Neural cell (in vitro differentiated cells): ENCODE data around the gene SPTBN2. TPM values are rescaled to one million over a fixed set of nuclear protein-coding genes. Genes with fewer than 3 reads are reported as not detected.

Source experiments
- H2AFZ ChIP-seq: fragments of 200-600, 300-800 bp; sonication (generic), shearing (Covaris generic); 2 replicates; pipeline ENCODE4 v1.6.0; 2014; ENCODE audit warnings: low read depth, mild to moderate bottlenecking, antibody characterized with exemption, low read length, moderate library complexity
- H3F3A ChIP-seq: fragments of 200-600 bp; shearing (Covaris generic); 2 replicates; pipeline ENCODE4 v1.6.1; 2016; ENCODE audit warnings: mild to moderate bottlenecking, moderate library complexity, mixed read lengths, antibody characterized with exemption, low read length; ENCODE audit not compliant: insufficient read depth, poor library complexity, severe bottlenecking
- H3K27ac ChIP-seq: fragments of 200-600, 300-800 bp; sonication (generic), shearing (Covaris generic); 2 replicates; pipeline ENCODE4 v1.5.1; 2014; ENCODE audit warnings: mild to moderate bottlenecking, low read length, moderate library complexity
- H3K27me3 ChIP-seq: fragments of 300-800, 200-600 bp; sonication (generic), shearing (Covaris generic); 2 replicates; pipeline ENCODE4 v1.6.0; 2014; ENCODE audit warnings: mild to moderate bottlenecking, low read depth, low read length, moderate library complexity; ENCODE audit not compliant: insufficient read depth
- H3K36me3 ChIP-seq: fragments of 300-800, 200-600 bp; sonication (generic), shearing (Covaris generic); 2 replicates; pipeline ENCODE4 v1.5.1; 2014; ENCODE audit warnings: mild to moderate bottlenecking, antibody characterized with exemption, low read length, moderate library complexity; ENCODE audit not compliant: insufficient read depth
- H3K4me2 ChIP-seq: fragments of 300-800, 200-600 bp; sonication (generic), shearing (Covaris generic); 2 replicates; pipeline ENCODE4 v1.6.0; 2014; ENCODE audit warnings: mild to moderate bottlenecking, low read length
- H3K4me3 ChIP-seq: fragments of 300-800, 200-600 bp; sonication (generic), shearing (Covaris generic); 2 replicates; pipeline ENCODE4 v1.5.1; 2014; ENCODE audit warnings: mild to moderate bottlenecking, low read length, moderate library complexity
- H3K79me2 ChIP-seq: fragments of 200-600 bp; shearing (Covaris generic); replicated peaks from 2 replicates; pipeline ENCODE4 v1.6.0; 2014; ENCODE audit warnings: mild to moderate bottlenecking, low read length, moderate library complexity; ENCODE audit not compliant: insufficient read depth
- H3K9ac ChIP-seq: fragments of 300-800, 200-600 bp; sonication (generic), shearing (Covaris generic); 2 replicates; pipeline ENCODE4 v1.6.1; 2016; ENCODE audit warnings: mild to moderate bottlenecking, low read length, mixed read lengths
- H3K9me2 ChIP-seq: fragments of 200-600 bp; shearing (Covaris generic); 2 replicates; pipeline ENCODE4 v1.6.1; 2016; ENCODE audit warnings: mild to moderate bottlenecking, low read length, mixed read lengths; ENCODE audit not compliant: insufficient read depth
- H3K9me3 ChIP-seq: fragments of 200-600, 300-800 bp; sonication (generic), shearing (Covaris generic); 2 replicates; pipeline ENCODE4 v1.6.1; 2016; ENCODE audit warnings: mild to moderate bottlenecking, mixed run types, low read length, moderate library complexity, mixed read lengths
- H4K20me1 ChIP-seq: fragments of 200-600 bp; shearing (Covaris generic); 2 replicates; pipeline ENCODE4 v1.6.1; 2016; ENCODE audit warnings: mild to moderate bottlenecking, mixed run types; ENCODE audit not compliant: insufficient read depth
- CTCF ChIP-seq: fragments of 450-650 bp; IDR thresholded peaks from 2 replicates; pipeline ENCODE4 v1.5.1; 2014; ENCODE audit warnings: antibody characterized with exemption, mild to moderate bottlenecking, moderate library complexity; ENCODE audit not compliant: poor library complexity, severe bottlenecking
- EP300 ChIP-seq: fragments of 450-650 bp; conservative IDR thresholded peaks from 2 replicates; pipeline ENCODE4 v1.6.1; 2014; ENCODE audit warnings: antibody characterized with exemption, mild to moderate bottlenecking, moderate library complexity; ENCODE audit not compliant: poor library complexity, severe bottlenecking
- EZH2 ChIP-seq: fragments of 200-600, 300-800 bp; shearing (Covaris generic), sonication (generic); IDR thresholded peaks from 2 replicates; pipeline ENCODE4 v1.6.1; 2014; ENCODE audit warnings: antibody characterized with exemption, low read length, borderline replicate concordance, mild to moderate bottlenecking; ENCODE audit not compliant: insufficient read depth, poor library complexity, severe bottlenecking
- MXI1 ChIP-seq: fragments of 450-650 bp; conservative IDR thresholded peaks from 2 replicates; pipeline ENCODE4 v1.6.1; 2014; ENCODE audit warnings: antibody characterized with exemption, mild to moderate bottlenecking; ENCODE audit not compliant: poor library complexity, severe bottlenecking
- POLR2AphosphoS5 ChIP-seq: IDR thresholded peaks from 2 replicates; pipeline ENCODE4 v1.6.1; 2012
- RAD21 ChIP-seq: fragments of 450-650 bp; conservative IDR thresholded peaks from 2 replicates; pipeline ENCODE4 v1.6.1; 2014; ENCODE audit warnings: antibody characterized with exemption, mild to moderate bottlenecking, moderate library complexity
- REST ChIP-seq: IDR thresholded peaks from 2 replicates; pipeline ENCODE4 v1.6.1; 2012; ENCODE audit warnings: borderline replicate concordance
- SMC3 ChIP-seq: fragments of 450-650 bp; conservative IDR thresholded peaks from 2 replicates; pipeline ENCODE4 v1.6.1; 2014; ENCODE audit warnings: antibody characterized with exemption, mild to moderate bottlenecking, moderate library complexity; ENCODE audit not compliant: poor library complexity
- TAF1 ChIP-seq: IDR thresholded peaks from 2 replicates; pipeline ENCODE4 v1.6.1; 2012; ENCODE audit warnings: low read depth
- polyA plus RNA-seq: library from polyadenylated mRNA; depleted of rRNA; stranded (reverse); fragments of >200 nt; gene quantifications from 2 replicates; pipeline ENCODE4 v1.2.3, GENCODE V29; 2014

Gene SPTBN2
- polyA plus RNA-seq, 1 donor from 2014 or later: 159 TPM

- Histone ChIP-seq H3K9me2 (no peaks in the 10 kb centered on the region), H3K4me3 (no peak overlapping the region), H3K36me3 (peaks cover 23% of the 10 kb centered on the region), H3K9me3 (no peaks in the 10 kb centered on the region), H3K79me2 (no peaks in the 10 kb centered on the region), H3K9ac (no peak overlapping the region), H3F3A (no peaks in the 10 kb centered on the region), H4K20me1 (no peaks in the 10 kb centered on the region), H3K4me2 (no peak overlapping the region), H3K27ac (no peak overlapping the region), H2AFZ (no peak overlapping the region), H3K27me3 (no peaks in the 10 kb centered on the region)
- TF ChIP-seq TAF1 (no peak), POLR2AphosphoS5 (no peak), EZH2 (no peak), RAD21 (no peak), REST (no peak), SMC3 (no peak), MXI1 (no peak), EP300 (no peak), CTCF (no peak)
Measured at GRCh38 chr11:66701432-66702240, 27.4 kb downstream of the SPTBN2 start.

DNA sequence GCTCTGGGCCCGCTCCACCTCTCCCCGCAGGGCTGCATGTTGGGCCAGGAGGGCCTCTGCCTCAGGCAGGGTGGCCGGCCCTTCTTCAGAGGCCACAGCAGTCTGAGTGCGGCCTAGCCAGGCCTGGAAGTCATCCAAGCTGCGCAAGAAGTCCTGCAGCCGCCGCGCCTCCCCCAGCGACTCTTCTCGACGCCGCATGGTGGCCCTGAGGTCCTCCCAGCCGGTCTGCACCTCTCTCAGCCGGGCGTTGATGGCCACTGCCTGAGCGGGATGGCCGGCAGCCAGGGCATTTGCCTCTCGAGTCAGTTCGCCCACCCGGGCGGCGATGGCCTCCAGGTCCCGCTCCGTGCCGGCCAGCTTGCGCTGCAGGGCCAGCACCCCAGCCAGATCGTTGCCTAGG, 28.3 kb downstream of the SPTBN2 start:
- Histone ChIP-seq H3K36me3 (peaks cover 23% of the 10 kb centered on the region), H3K9ac (no peak overlapping the region), H2AFZ (no peak overlapping the region), H3K27ac (no peak overlapping the region), H3F3A (no peaks in the 10 kb centered on the region), H3K9me3 (no peaks in the 10 kb centered on the region), H3K79me2 (no peaks in the 10 kb centered on the region), H3K4me2 (no peak overlapping the region), H3K9me2 (no peaks in the 10 kb centered on the region), H3K27me3 (no peaks in the 10 kb centered on the region), H3K4me3 (no peak overlapping the region), H4K20me1 (no peaks in the 10 kb centered on the region)
- TF ChIP-seq EP300 (no peak), POLR2AphosphoS5 (no peak)
